ENCODE measurements around the gene SCMH1.
"Not testable (repeated sequence)": the region's sequence is repeated elsewhere in the genome, so short reads cannot be mapped to it uniquely, and the experiment has no call there.

SCMH1 gene

DNA sequence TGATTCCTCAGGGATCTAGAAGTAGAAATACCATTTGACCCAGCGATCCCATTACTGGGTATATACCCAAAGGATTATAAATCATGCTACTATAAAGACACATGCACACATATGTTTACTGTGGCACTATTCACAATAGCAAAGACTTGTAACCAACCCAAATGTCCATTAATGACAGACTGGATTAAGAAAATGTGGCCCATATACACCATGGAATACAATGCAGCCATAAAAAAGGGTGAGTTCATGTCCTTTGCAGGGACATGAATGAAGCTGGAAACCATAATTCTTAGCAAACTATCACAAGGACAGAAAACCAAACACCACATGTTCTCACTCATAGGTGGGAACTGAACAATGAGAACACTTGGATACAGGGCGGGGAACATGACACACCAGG, 30.5 kb downstream of the SCMH1 start:
- not testable (repeated sequence) for H3K4me2 ChIP-seq (ENCODE audit: low read length); H3K4ac ChIP-seq (ENCODE audit: low read depth, low read length); H4K5ac ChIP-seq (ENCODE audit: low read length); H3K27me3 ChIP-seq (ENCODE audit: insufficient read depth, low read length, poor library complexity); DNase-seq; H3K27ac ChIP-seq (ENCODE audit: low read depth, low read length); H3K36me3 ChIP-seq (ENCODE audit: control insufficient read depth, insufficient read depth, low read length); H4K8ac ChIP-seq (ENCODE audit: low read depth, low read length); H3K4me1 ChIP-seq (ENCODE audit: control insufficient read depth, low read depth, low read length); H3K4me3 ChIP-seq (ENCODE audit: low read length); H2BK5ac ChIP-seq (ENCODE audit: low read length); H3K18ac ChIP-seq (ENCODE audit: low read length); H3K23ac ChIP-seq (ENCODE audit: low read length); H2AK5ac ChIP-seq (ENCODE audit: low read length); H2BK120ac ChIP-seq (ENCODE audit: low read depth, low read length); H3K56ac ChIP-seq (ENCODE audit: low read length); H2BK15ac ChIP-seq (replicated peaks; ENCODE audit: low read depth); H3K79me2 ChIP-seq (ENCODE audit: control insufficient read depth, insufficient read depth, low read length); H3K9ac ChIP-seq (ENCODE audit: low read length); H3K79me1 ChIP-seq (ENCODE audit: low read length)
- no CpG with 5 or more reads among the region's 2 CpGs for WGBS (ENCODE audit: extremely low coverage, insufficient coverage, low lambda C conversion rate)

- no CpG with 5 or more reads among the region's 2 CpGs for WGBS (ENCODE audit: extremely low coverage, insufficient coverage, low lambda C conversion rate)
- not testable (repeated sequence) for H3K27me3 ChIP-seq (ENCODE audit: insufficient read depth, low read length, poor library complexity)
Observed at GRCh38 chr1:41207053-41207452, 35.1 kb downstream of the SCMH1 start.

DNA sequence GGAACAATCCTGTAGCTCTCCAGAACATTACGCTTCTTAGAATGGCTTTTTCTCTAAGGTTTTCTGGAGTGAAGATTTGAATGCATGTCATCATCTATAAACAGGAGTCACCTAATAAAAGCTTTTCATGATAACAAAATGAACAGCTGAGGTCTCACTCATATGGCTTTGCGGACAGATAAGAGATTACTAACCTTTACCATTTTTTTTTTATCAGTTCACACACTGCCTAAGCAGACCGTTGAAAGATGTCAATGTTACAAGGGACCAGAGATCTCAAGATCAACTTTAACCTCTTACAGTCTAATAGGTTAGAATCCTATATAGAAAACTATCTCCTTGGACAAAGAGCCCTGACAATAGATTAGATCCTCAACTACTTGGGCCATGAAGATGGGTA, 41.4 kb downstream of the SCMH1 start:
- H3K4me3 ChIP-seq (ENCODE audit: low read length) = no peak overlapping the region
- no peak overlapping the region for H2BK5ac ChIP-seq (ENCODE audit: low read length)
- no peak overlapping the region for H3K18ac ChIP-seq (ENCODE audit: low read length)
- no peaks in the 10 kb centered on the region for H3K79me1 ChIP-seq (ENCODE audit: low read length)
- H3K27ac ChIP-seq (ENCODE audit: low read depth, low read length) = no peak overlapping the region
- no peak overlapping the region for H3K9ac ChIP-seq (ENCODE audit: low read length)
- WGBS (ENCODE audit: extremely low coverage, insufficient coverage, low lambda C conversion rate) = no CpG with 5 or more reads among the region's 3 CpGs
- no peak overlapping the region for H4K5ac ChIP-seq (ENCODE audit: low read length)
- no peaks in the 10 kb centered on the region for H3K79me2 ChIP-seq (ENCODE audit: control insufficient read depth, insufficient read depth, low read length)
- H3K4me1 ChIP-seq (ENCODE audit: control insufficient read depth, low read depth, low read length) = no peaks in the 10 kb centered on the region
- no peaks in the 10 kb centered on the region for H3K36me3 ChIP-seq (ENCODE audit: control insufficient read depth, insufficient read depth, low read length)
- H2BK15ac ChIP-seq (replicated peaks; ENCODE audit: low read depth) = no peak overlapping the region
- no peak overlapping the region for H4K8ac ChIP-seq (ENCODE audit: low read depth, low read length)
- no peak for DNase-seq
- no peak overlapping the region for H3K23ac ChIP-seq (ENCODE audit: low read length)
- no peaks in the 10 kb centered on the region for H3K27me3 ChIP-seq (ENCODE audit: insufficient read depth, low read length, poor library complexity)
- no peak overlapping the region for H3K4ac ChIP-seq (ENCODE audit: low read depth, low read length)
- no peak overlapping the region for H3K4me2 ChIP-seq (ENCODE audit: low read length)
- no peak overlapping the region for H3K56ac ChIP-seq (ENCODE audit: low read length)
- no peak overlapping the region for H2BK120ac ChIP-seq (ENCODE audit: low read depth, low read length)
- no peak overlapping the region for H2AK5ac ChIP-seq (ENCODE audit: low read length)

More at GRCh38 chr1:41207053-41207452, 35.1 kb downstream of the SCMH1 start:
- not testable (repeated sequence) for H3K4me2 ChIP-seq (ENCODE audit: low read length); H2BK15ac ChIP-seq (replicated peaks; ENCODE audit: low read depth); H2BK5ac ChIP-seq (ENCODE audit: low read length); H3K36me3 ChIP-seq (ENCODE audit: control insufficient read depth, insufficient read depth, low read length); H3K79me1 ChIP-seq (ENCODE audit: low read length); H4K8ac ChIP-seq (ENCODE audit: low read depth, low read length); H4K5ac ChIP-seq (ENCODE audit: low read length); H3K4me3 ChIP-seq (ENCODE audit: low read length); DNase-seq; H3K27ac ChIP-seq (ENCODE audit: low read depth, low read length); H3K79me2 ChIP-seq (ENCODE audit: control insufficient read depth, insufficient read depth, low read length); H2BK120ac ChIP-seq (ENCODE audit: low read depth, low read length); H3K4me1 ChIP-seq (ENCODE audit: control insufficient read depth, low read depth, low read length); H3K9ac ChIP-seq (ENCODE audit: low read length); H3K18ac ChIP-seq (ENCODE audit: low read length); H3K4ac ChIP-seq (ENCODE audit: low read depth, low read length); H3K23ac ChIP-seq (ENCODE audit: low read length); H3K56ac ChIP-seq (ENCODE audit: low read length); H2AK5ac ChIP-seq (ENCODE audit: low read length)

DNA sequence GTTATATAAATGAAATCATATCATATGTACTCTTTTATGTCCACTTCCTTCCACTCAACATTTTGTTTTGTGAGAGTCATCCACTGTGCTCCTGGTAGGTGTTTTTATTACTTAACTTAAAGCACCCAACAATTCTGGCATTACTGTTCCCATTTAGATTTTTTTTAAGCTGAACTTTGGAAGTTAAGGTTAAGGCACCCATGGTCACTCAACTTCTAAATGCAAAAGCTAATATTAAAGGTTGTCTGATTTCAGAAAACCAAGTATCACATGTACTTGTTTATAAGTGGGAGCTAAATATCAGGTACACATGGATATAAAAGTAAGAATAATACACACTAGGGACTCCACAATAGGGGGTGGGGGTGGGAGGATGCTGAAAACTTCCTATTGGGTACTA, 42.7 kb downstream of the SCMH1 start:
- Histone ChIP-seq H3K27me3 (ENCODE audit: insufficient read depth, low read length, poor library complexity) (no peaks in the 10 kb centered on the region), H3K18ac (ENCODE audit: low read length) (no peak overlapping the region), H3K56ac (ENCODE audit: low read length) (no peak overlapping the region), H2BK120ac (ENCODE audit: low read depth, low read length) (no peak overlapping the region), H2AK5ac (ENCODE audit: low read length) (no peak overlapping the region), H3K23ac (ENCODE audit: low read length) (no peak overlapping the region), H3K4ac (ENCODE audit: low read depth, low read length) (no peak overlapping the region), H3K4me3 (ENCODE audit: low read length) (no peak overlapping the region), H2BK15ac (replicated peaks; ENCODE audit: low read depth) (no peak overlapping the region), H4K5ac (ENCODE audit: low read length) (no peak overlapping the region), H3K27ac (ENCODE audit: low read depth, low read length) (no peak overlapping the region), H3K36me3 (ENCODE audit: control insufficient read depth, insufficient read depth, low read length) (no peaks in the 10 kb centered on the region), H3K9ac (ENCODE audit: low read length) (no peak overlapping the region), H2BK5ac (ENCODE audit: low read length) (no peak overlapping the region), H3K79me1 (ENCODE audit: low read length) (no peaks in the 10 kb centered on the region), H4K8ac (ENCODE audit: low read depth, low read length) (no peak overlapping the region), H3K4me1 (ENCODE audit: control insufficient read depth, low read depth, low read length) (no peaks in the 10 kb centered on the region), H3K79me2 (ENCODE audit: control insufficient read depth, insufficient read depth, low read length) (no peaks in the 10 kb centered on the region), H3K4me2 (ENCODE audit: low read length) (no peak overlapping the region)
- DNase-seq = no peak

- H3K9ac ChIP-seq (ENCODE audit: low read length) = no peak overlapping the region
- H2AK5ac ChIP-seq (ENCODE audit: low read length) = no peak overlapping the region
Observed at GRCh38 chr1:41192456-41193178, 49.5 kb downstream of the SCMH1 start.

DNA sequence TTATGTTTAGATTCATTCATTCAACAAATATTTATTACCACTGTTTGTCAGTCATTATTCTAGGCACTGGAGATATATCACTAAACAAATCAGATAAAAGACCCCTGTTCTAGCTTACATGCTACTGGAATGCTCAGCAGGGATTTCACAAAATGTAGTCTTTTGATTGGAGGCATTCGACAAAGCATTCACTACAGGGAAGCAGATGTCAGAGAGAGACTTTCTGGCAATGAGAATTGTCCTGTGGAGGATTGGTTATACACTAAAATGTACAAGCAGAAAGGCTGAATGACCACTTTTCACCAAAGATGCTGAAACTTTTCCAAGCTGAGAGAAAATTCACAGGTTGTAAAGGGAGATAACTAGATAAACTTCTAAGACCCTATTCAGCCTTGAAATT, 57.7 kb downstream of the SCMH1 start:
- H2BK15ac ChIP-seq (replicated peaks; ENCODE audit: low read depth) = no peak overlapping the region
- H2BK120ac ChIP-seq (ENCODE audit: low read depth, low read length) = no peak overlapping the region
- H3K4me2 ChIP-seq (ENCODE audit: low read length) = no peak overlapping the region
- no peak for DNase-seq
- no peak overlapping the region for H3K4ac ChIP-seq (ENCODE audit: low read depth, low read length)
- no CpG with 5 or more reads among the region's 1 CpG for WGBS (ENCODE audit: extremely low coverage, insufficient coverage, low lambda C conversion rate)
- H3K27me3 ChIP-seq (ENCODE audit: insufficient read depth, low read length, poor library complexity) = no peaks in the 10 kb centered on the region
- H3K79me1 ChIP-seq (ENCODE audit: low read length) = no peaks in the 10 kb centered on the region
- no peak overlapping the region for H3K56ac ChIP-seq (ENCODE audit: low read length)
- H3K36me3 ChIP-seq (ENCODE audit: control insufficient read depth, insufficient read depth, low read length) = no peaks in the 10 kb centered on the region
- no peak overlapping the region for H3K9ac ChIP-seq (ENCODE audit: low read length)
- no peak overlapping the region for H2BK5ac ChIP-seq (ENCODE audit: low read length)
- H3K4me3 ChIP-seq (ENCODE audit: low read length) = no peak overlapping the region
- H2AK5ac ChIP-seq (ENCODE audit: low read length) = no peak overlapping the region
- H4K8ac ChIP-seq (ENCODE audit: low read depth, low read length) = no peak overlapping the region
- no peaks in the 10 kb centered on the region for H3K4me1 ChIP-seq (ENCODE audit: control insufficient read depth, low read depth, low read length)
- no peak overlapping the region for H4K5ac ChIP-seq (ENCODE audit: low read length)
- H3K23ac ChIP-seq (ENCODE audit: low read length) = no peak overlapping the region
- H3K18ac ChIP-seq (ENCODE audit: low read length) = no peak overlapping the region
- no peaks in the 10 kb centered on the region for H3K79me2 ChIP-seq (ENCODE audit: control insufficient read depth, insufficient read depth, low read length)
- no peak overlapping the region for H3K27ac ChIP-seq (ENCODE audit: low read depth, low read length)

More at GRCh38 chr1:41192456-41193178, 49.5 kb downstream of the SCMH1 start:
- Histone ChIP-seq H3K27me3 (ENCODE audit: insufficient read depth, low read length, poor library complexity) (no peaks in the 10 kb centered on the region), H3K23ac (ENCODE audit: low read length) (peak overlapping the region; percentile 80), H2BK5ac (ENCODE audit: low read length) (no peak overlapping the region), H3K4ac (ENCODE audit: low read depth, low read length) (no peak overlapping the region), H3K79me2 (ENCODE audit: control insufficient read depth, insufficient read depth, low read length) (no peaks in the 10 kb centered on the region), H3K27ac (ENCODE audit: low read depth, low read length) (no peak overlapping the region), H2BK15ac (replicated peaks; ENCODE audit: low read depth) (no peak overlapping the region), H4K5ac (ENCODE audit: low read length) (no peak overlapping the region), H3K79me1 (ENCODE audit: low read length) (no peaks in the 10 kb centered on the region), H3K4me2 (ENCODE audit: low read length) (no peak overlapping the region), H3K4me3 (ENCODE audit: low read length) (no peak overlapping the region), H3K36me3 (ENCODE audit: control insufficient read depth, insufficient read depth, low read length) (no peaks in the 10 kb centered on the region), H3K56ac (ENCODE audit: low read length) (no peak overlapping the region), H3K18ac (ENCODE audit: low read length) (no peak overlapping the region), H2BK120ac (ENCODE audit: low read depth, low read length) (no peak overlapping the region), H4K8ac (ENCODE audit: low read depth, low read length) (no peak overlapping the region), H3K4me1 (ENCODE audit: control insufficient read depth, low read depth, low read length) (no peaks in the 10 kb centered on the region)
- no CpG with 5 or more reads among the region's 1 CpG for WGBS (ENCODE audit: extremely low coverage, insufficient coverage, low lambda C conversion rate)
- no peak for DNase-seq

Data from mesendoderm (in vitro differentiated cells).